Heart left ventricle (tissue), 16 donors: ENCODE data around the gene HLA-DMB. TPM values are rescaled to one million over a fixed set of nuclear protein-coding genes. Genes with fewer than 3 reads are reported as not detected.
A peak's percentile ranks its signal among the peaks of the same experiment; 100 is the strongest.

Experiments used
- ATAC-seq, 4 donors: fragments of 200-7000 bp; cut with Tn5 transposase; one replicate each; pipeline ENCODE4 v1.9.1; 2020 to 2022; ENCODE audit warnings: moderate library complexity in 4 of 4, mild to moderate bottlenecking in 3 of 4, moderate number of reproducible peaks in 1 of 4
- DNase-seq, 5 donors: peaks; one replicate each; pipeline ENCODE4 v3.0.0-alpha.2; 2020
- H3K27ac ChIP-seq, 12 donors: fragments of 200-600 bp; sonication (generic) in 4 of 12; one replicate each; pipeline versions ENCODE4 v1.5.0 to v1.8.0; 2016 to 2022; ENCODE audit warnings: mild to moderate bottlenecking in 2 of 12
- H3K27me3 ChIP-seq, 9 donors: fragments of 200-600 bp; sonication (generic) in 2 of 9; one replicate each; pipeline versions ENCODE4 v1.5.1 to v1.8.0; 2016 to 2022; ENCODE audit warnings: mild to moderate bottlenecking in 3 of 9
- H3K36me3 ChIP-seq, 9 donors: fragments of 200-600 bp; sonication (generic) in 2 of 9; one replicate each; pipeline versions ENCODE4 v1.5.0 to v1.8.0; 2018 to 2022; ENCODE audit warnings: mild to moderate bottlenecking in 2 of 9
- H3K4me1 ChIP-seq, 12 donors: fragments of 200-600 bp; sonication (generic) in 4 of 12; one replicate each; pipeline versions ENCODE4 v1.5.0 to v1.8.0; 2016 to 2022; ENCODE audit warnings: mild to moderate bottlenecking in 3 of 12
- H3K4me3 ChIP-seq, 12 donors: fragments of 200-600 bp; sonication (generic) in 4 of 12; one replicate each; pipeline versions ENCODE4 v1.5.0 to v1.8.0; 2017 to 2022; ENCODE audit warnings: mild to moderate bottlenecking in 9 of 12, moderate library complexity in 4 of 12
- H3K9me3 ChIP-seq, 12 donors: fragments of 200-600 bp; sonication (generic) in 4 of 12; one replicate each; pipeline versions ENCODE4 v1.5.0 to v1.8.0; 2016 to 2022; ENCODE audit warnings: mild to moderate bottlenecking in 1 of 12
- CTCF ChIP-seq, 12 donors: fragments of 200-600 bp; sonication (generic) in 4 of 12; IDR thresholded peaks; one replicate each; pipeline versions ENCODE4 v1.5.0 to v1.8.0; 2018 to 2022; ENCODE audit warnings: antibody characterized with exemption in 12 of 12, mild to moderate bottlenecking in 5 of 12
- POLR2A ChIP-seq, 2 donors: fragments of 450-650 bp; IDR thresholded peaks; one replicate each; pipeline ENCODE4 v1.6.1; 2017; ENCODE audit warnings: antibody characterized with exemption in 2 of 2, mild to moderate bottlenecking in 2 of 2, moderate library complexity in 2 of 2
- WGBS, 4 donors: extraction: QIAGEN DNeasy Blood & Tissue Kit in 2 of 4; methylation state at CpG; one replicate each; pipeline versions ENCODE4 v1.1.5 to v1.1.7; 2013 to 2018; 5-methylcytosine and 5-hydroxymethylcytosine counted together
- intact Hi-C, 10 donors: fragments of 100-400 bp; cut with DNase I; formaldehyde crosslinking; loops; one replicate each; pipeline versions ENCODE4 v1.11.1 to v1.14.2; 2022
- polyA plus RNA-seq, 2 donors: library from polyadenylated mRNA; stranded (reverse); fragments of 200-250 nt; gene quantifications; one replicate each; pipeline ENCODE4 v1.2.3, GENCODE V29; 2013
- total RNA-seq, 9 donors: library from RNA; depleted of rRNA in 2 of 9; stranded (reverse); fragments of >200 nt in 2 of 9; fragmentation: NEBNext Ultra II Directional in 3 of 9; extraction: Animal tissue kit (Norgen Biotek cat#: 25700) in 3 of 9; gene quantifications; one replicate each; pipeline versions ENCODE4 v1.1.0 to v1.2.4, GENCODE V29; 2016 to 2023
- donor health status: ischemic (EF 13 %, LVEDD 7.1; RV severe dilation, severe dysfunction).
- donor health status: healthy with polysubstance abuse.
- donor health status: DM: no; HTN: yes; CAD: no.
- donor health status: DM: no; HTN: no; CAD: no.
- donor health status: ischemic (EF 25% LVEDD 6.9; RV normal size, moderate dysfunction).
- donor health status: ischemic (EF 25% LVEDD 5.7; RV mildly dilated, moderate dysfunction).
- donor health status: healthy.
- donor health status: DM: yes; HTN: yes; CAD: no.
- donor health status: ischemic (EF 35%, LVEDD 5.7; RV mildly dilated, moderate dysfunction).
- donor health status: nonischemic (EF 11% LVEDD 7.7; RV severe dilation, severe dysfunction).
- donor health status: DM: yes; HTN: yes; CAD: no.
- donor health status: PGD.
- donor health status: ischemic (EF 29% LVEDD 5.4; RV normal size, mild dysfunction).
- donor health status: nonischemic (EF 23%, LVEDD 6.1; RV moderate dilation, normal function).

The HLA-DMB gene
- total and polyA plus RNA-seq, 11 donors, result 2.7 to 127 (median 6.7) TPM

- no peak for TF ChIP-seq CTCF (IDR thresholded peaks at IDR 0.05)
- TF ChIP-seq POLR2A (IDR thresholded peaks at IDR 0.05), result no peak
- Histone ChIP-seq H3K4me1 (peaks cover 0 to 75% (median 3%) of the 10 kb centered on the region in 12 donors), H3K9me3 (no peaks in the 10 kb centered on the region), H3K36me3 (peaks cover 0 to 48% (median 0%) of the 10 kb centered on the region in 9 donors), H3K4me3 (peak overlapping the region in 1 of 12 donors; percentile 1), H3K27ac (peak overlapping the region in 1 of 12 donors; percentile 97), H3K27me3 (no peaks in the 10 kb centered on the region)
- DNase-seq, result no peak
- ATAC-seq, result no peak
- intact Hi-C loops, result loop anchor here in 4 of 10 donors (1.0 to 2.0 kb wide), 6 partner anchors 17 to 50 kb away; partner anchors contain the start of gene HLA-DMA (in 1 of the 4)
- WGBS, 4 donors, result 83 to 89% (median 85%) methylated on average over 4 of the region's 4 CpGs
Observed at GRCh38 chr6:32935551-32936238, 5.1 kb downstream of the HLA-DMB start.

GRCh38 chr6:32933661-32934085, 7.2 kb downstream of the HLA-DMB start:
- no peaks in the 10 kb centered on the region for H3K27me3 ChIP-seq
- peak; percentile 74 to 85 (median 77) for DNase-seq
- 0 to 5% (median 2%) methylated on average over 3 of the region's 3 CpGs for WGBS, 4 donors
- peaks cover 0 to 66% (median 0%) of the 10 kb centered on the region in 12 donors for H3K4me1 ChIP-seq
- no peak for TF ChIP-seq POLR2A (IDR thresholded peaks at IDR 0.05)
- peak; percentile 67 to 90 (median 81) for TF ChIP-seq CTCF (IDR thresholded peaks at IDR 0.05)
- no peak overlapping the region for H3K4me3 ChIP-seq
- H3K36me3 ChIP-seq, result peaks cover 0 to 47% (median 0%) of the 10 kb centered on the region in 9 donors
- intact Hi-C loops, result loop anchor here (1.0 to 5.0 kb wide), 7 partner anchors 19 to 52 kb away; partner anchors contain the start of genes BRD2 (in 1 of the 10) and HLA-DMA (in 1 of the 10)
- peak in 3 of 4 donors; percentile 57 to 73 (median 71) for ATAC-seq
- peak overlapping the region in 1 of 12 donors; percentile 43 for H3K27ac ChIP-seq
- no peaks in the 10 kb centered on the region for H3K9me3 ChIP-seq

- no peak for DNase-seq
- Histone ChIP-seq H3K9me3 (no peaks in the 10 kb centered on the region), H3K36me3 (peaks cover 0 to 33% (median 0%) of the 10 kb centered on the region in 9 donors), H3K4me1 (peaks cover 0 to 52% (median 0%) of the 10 kb centered on the region in 12 donors), H3K27ac (peak overlapping the region in 1 of 12 donors; percentile 32), H3K4me3 (no peak overlapping the region), H3K27me3 (no peaks in the 10 kb centered on the region)
- ATAC-seq, result no peak
- WGBS, 4 donors, result 83 to 86% (median 85%) methylated on average over 7 of the region's 7 CpGs
- intact Hi-C loops, result loop anchor here in 9 of 10 donors (2.0 to 5.0 kb wide), 3 partner anchors 35 to 53 kb away; partner anchors contain the start of gene BRD2 (in 1 of the 9)
- TF ChIP-seq POLR2A (IDR thresholded peaks at IDR 0.05) (no peak), CTCF (IDR thresholded peaks at IDR 0.05) (no peak)
Observed at GRCh38 chr6:32932132-32932868, 8.5 kb downstream of the HLA-DMB start.
